ENCODE data around the gene SLC12A8.

- TF ChIP-seq CTCF (IDR thresholded peaks at IDR 0.05) (no peak), POLR2AphosphoS5 (IDR thresholded peaks at IDR 0.05) (no peak)
Observed at GRCh38 chr3:125229168-125229567, 16.6 kb upstream of the SLC12A8 start.
